SK-N-SH (cell line): ENCODE results near the gene CAPN9. TPM values are rescaled to one million over a fixed set of nuclear protein-coding genes. Genes with fewer than 3 reads are reported as not detected.

ENCODE experiments used
- CTCF ChIA-PET: fragments of 300-600, 350-600 bp; formaldehyde crosslinking; extraction: SDS; loops from one replicate; lab custom pipeline; 2021; lab: Yijun Ruan, JAX
- POLR2A ChIA-PET: fragments of 350-600 bp; sonication (Branson Sonifier 250); formaldehyde crosslinking; extraction: SDS; loops from one replicate; lab custom pipeline; 2020; ENCODE audit warnings: antibody characterized with exemption, inconsistent platforms; lab: Yijun Ruan, JAX
- DNase-seq: peaks from one replicate; pipeline ENCODE4 v3.0.0; 2012
- H2AFZ ChIP-seq: fragments of 200-600 bp; sonication (generic); 2 replicates; pipeline ENCODE4 v1.8.1; 2016; ENCODE audit warnings: antibody characterized with exemption, mild to moderate bottlenecking, low read depth
- H3F3A ChIP-seq: fragments of 200-600 bp; sonication (generic); replicated peaks from 2 replicates; pipeline ENCODE3; 2016; ENCODE audit warnings: antibody characterized with exemption, mild to moderate bottlenecking; ENCODE audit not compliant: insufficient read depth
- H3K27ac ChIP-seq, 2 experiments: fragments of 200-500 bp in 1 of 2; fragments of 200-600 bp in 1 of 2; sonication (Bioruptor generic) in 1 of 2; sonication (generic), shearing (Covaris generic) in 1 of 2; 2 replicates each; pipeline versions ENCODE4 v1.5.1 to v1.6.1; 2014 to 2016; ENCODE audit warnings: low read depth in 2 of 2, inconsistent platforms in 1 of 2, low read length in 1 of 2, mild to moderate bottlenecking in 1 of 2, mixed read lengths in 1 of 2
- H3K27me3 ChIP-seq: fragments of 200-600 bp; sonication (generic), shearing (Covaris generic); 2 replicates; pipeline ENCODE4 v1.6.1; 2016; ENCODE audit warnings: mixed run types; ENCODE audit not compliant: insufficient read depth
- H3K36me3 ChIP-seq, 2 experiments: fragments of 200-500 bp in 1 of 2; fragments of 200-600 bp in 1 of 2; sonication (Bioruptor generic) in 1 of 2; sonication (generic) in 1 of 2; replicated peaks in 1 of 2; 2 replicates each; pipeline versions ENCODE3 to v1.5.1; 2014 to 2016; ENCODE audit warnings: low read length in 1 of 2, mild to moderate bottlenecking in 1 of 2; ENCODE audit not compliant: insufficient read depth in 2 of 2, control insufficient read depth in 1 of 2
- H3K4me1 ChIP-seq, 2 experiments: fragments of 200-500 bp in 1 of 2; fragments of 200-600 bp in 1 of 2; sonication (Bioruptor generic) in 1 of 2; sonication (generic), shearing (Covaris generic) in 1 of 2; 2 replicates each; pipeline versions ENCODE4 v1.5.1 to v1.6.1; 2014 to 2016; ENCODE audit warnings: low read depth in 1 of 2, low read length in 1 of 2, mixed run types in 1 of 2; ENCODE audit not compliant: insufficient read depth in 2 of 2, control insufficient read depth in 1 of 2
- H3K4me2 ChIP-seq: fragments of 200-600 bp; sonication (generic), shearing (Covaris generic); 2 replicates; pipeline ENCODE4 v1.6.1; 2017; ENCODE audit warnings: mixed run types
- H3K4me3 ChIP-seq, 2 experiments: fragments of 200-500 bp in 1 of 2; fragments of 200-600 bp in 1 of 2; sonication (Bioruptor generic) in 1 of 2; sonication (generic), shearing (Covaris generic) in 1 of 2; 2 replicates each; pipeline versions ENCODE4 v1.5.1 to v1.8.1; 2014 to 2016; ENCODE audit warnings: low read depth in 2 of 2, inconsistent platforms in 1 of 2, low read length in 1 of 2, mild to moderate bottlenecking in 1 of 2, mixed read lengths in 1 of 2, moderate library complexity in 1 of 2
- H3K79me2 ChIP-seq: fragments of 200-600 bp; sonication (generic); 2 replicates; pipeline ENCODE4 v1.8.1; 2017; ENCODE audit warnings: mild to moderate bottlenecking; ENCODE audit not compliant: insufficient read depth
- H3K9ac ChIP-seq: fragments of 200-600 bp; sonication (generic); 2 replicates; pipeline ENCODE4 v1.6.1; 2017; ENCODE audit warnings: mixed run types
- H3K9me2 ChIP-seq: fragments of 200-600 bp; sonication (generic); 2 replicates; pipeline ENCODE4 v1.6.1; 2017; ENCODE audit warnings: mixed run types
- H3K9me3 ChIP-seq: fragments of 200-600 bp; sonication (generic); 2 replicates; pipeline ENCODE4 v1.6.1; 2017; ENCODE audit warnings: mixed run types, mild to moderate bottlenecking, moderate library complexity
- H4K20me1 ChIP-seq: fragments of 200-600 bp; sonication (generic); 2 replicates; pipeline ENCODE4 v1.6.1; 2017; ENCODE audit warnings: mild to moderate bottlenecking, mixed run types; ENCODE audit not compliant: insufficient read depth
- CTCF ChIP-seq: fragments of 200-600 bp; sonication (generic); IDR thresholded peaks from 2 replicates; pipeline ENCODE4 v1.6.1; 2017; ENCODE audit warnings: antibody characterized with exemption, mild to moderate bottlenecking, moderate library complexity
- ELF1 ChIP-seq: IDR thresholded peaks from 2 replicates; pipeline ENCODE4 v1.4.0; 2012
- EZH2phosphoT487 ChIP-seq: fragments of 200-600 bp; sonication (generic); IDR thresholded peaks from 2 replicates; pipeline ENCODE4 v1.6.1; 2017; ENCODE audit warnings: low read depth, mixed run types, mild to moderate bottlenecking, antibody characterized with exemption, moderate library complexity, borderline replicate concordance
- FOSL2 ChIP-seq: IDR thresholded peaks from 2 replicates; pipeline ENCODE4 v1.4.0; 2012; ENCODE audit warnings: low read depth, mild to moderate bottlenecking, moderate library complexity, borderline replicate concordance
- FOXJ3 ChIP-seq: sonication (generic); formaldehyde crosslinking; IDR thresholded peaks from 2 replicates; pipeline ENCODE4 v1.5.1; 2020; ENCODE audit warnings: mild to moderate bottlenecking, missing genetic modification reagents
- GABPA ChIP-seq: IDR thresholded peaks from 2 replicates; pipeline ENCODE4 v1.4.0; 2012; ENCODE audit warnings: low read depth, mild to moderate bottlenecking
- IRF3 ChIP-seq: fragments of 150-350 bp; IDR thresholded peaks from 2 replicates; pipeline ENCODE4 v1.6.1; 2016; ENCODE audit warnings: mild to moderate bottlenecking, low read depth, low read length
- JUND ChIP-seq: IDR thresholded peaks from 2 replicates; pipeline ENCODE4 v1.4.0; 2012
- MAX ChIP-seq: IDR thresholded peaks from 2 replicates; pipeline ENCODE4 v1.4.0; 2012; ENCODE audit warnings: low read depth
- MEF2A ChIP-seq: IDR thresholded peaks from 2 replicates; pipeline ENCODE4 v1.4.0; 2012; ENCODE audit warnings: low read depth, borderline replicate concordance
- MXI1 ChIP-seq: IDR thresholded peaks from 2 replicates; pipeline ENCODE4 v1.6.1; 2012; ENCODE audit warnings: mild to moderate bottlenecking, low read depth, low read length, improper control_type of control experiment
- NFIC ChIP-seq: IDR thresholded peaks from 2 replicates; pipeline ENCODE4 v1.4.0; 2012; ENCODE audit warnings: borderline replicate concordance
- NRF1 ChIP-seq: IDR thresholded peaks from 2 replicates; pipeline ENCODE4 v1.6.1; 2012; ENCODE audit warnings: low read depth, mild to moderate bottlenecking, low read length
- PBX3 ChIP-seq: IDR thresholded peaks from 2 replicates; pipeline ENCODE4; 2012
- RAD21 ChIP-seq: IDR thresholded peaks from 2 replicates; pipeline ENCODE4 v1.6.1; 2012; ENCODE audit warnings: mild to moderate bottlenecking, low read length
- REST ChIP-seq: IDR thresholded peaks from 2 replicates; pipeline ENCODE4 v1.6.1; 2012; ENCODE audit warnings: mild to moderate bottlenecking, low read depth, low read length, moderate library complexity
- SIN3A ChIP-seq: IDR thresholded peaks from 2 replicates; pipeline ENCODE4 v1.6.1; 2012; ENCODE audit warnings: low read depth, mild to moderate bottlenecking, low read length, moderate library complexity, borderline replicate concordance
- TAF1 ChIP-seq: IDR thresholded peaks from 2 replicates; pipeline ENCODE4 v1.6.1; 2012; ENCODE audit warnings: low read depth, mild to moderate bottlenecking, low read length, moderate library complexity, borderline replicate concordance
- USF1 ChIP-seq: IDR thresholded peaks from 2 replicates; pipeline ENCODE4 v1.4.0; 2012; ENCODE audit warnings: low read depth, borderline replicate concordance
- YY1 ChIP-seq: IDR thresholded peaks from 2 replicates; pipeline ENCODE4 v1.4.0; 2012; ENCODE audit warnings: low read depth, mild to moderate bottlenecking
- WGBS: methylation state at CpG from one replicate; pipeline ENCODE4 v1.1.6; 2017; ENCODE audit warnings: low lambda C conversion rate; 5-methylcytosine and 5-hydroxymethylcytosine counted together
- polyA plus RNA-seq, 3 experiments: library from polyadenylated mRNA; depleted of rRNA; stranded (reverse); fragments of >200 nt; gene quantifications; 2 replicates each; pipeline ENCODE4 v1.2.3, GENCODE V29; 2012

CAPN9 gene
- polyA plus RNA-seq, 1 of the 3 experiments (the other 2 are of a cell fraction), result not detected

- DNase-seq, result no peak
- Histone ChIP-seq H3K27me3 (no peaks in the 10 kb centered on the region), H3K4me3 (no peak overlapping the region), H3K4me1 (no peaks in the 10 kb centered on the region), H3K9me3 (no peaks in the 10 kb centered on the region), H3K79me2 (no peaks in the 10 kb centered on the region), H4K20me1 (no peaks in the 10 kb centered on the region), H3K9me2 (no peaks in the 10 kb centered on the region), H3K9ac (no peak overlapping the region), H3K4me2 (no peak overlapping the region), H2AFZ (no peak overlapping the region), H3F3A (no peaks in the 10 kb centered on the region), H3K36me3 (no peaks in the 10 kb centered on the region), H3K27ac (no peak overlapping the region)
- POLR2A ChIA-PET, result no interaction called here
- CTCF ChIA-PET, result interaction anchor here (1.9 kb wide), 1 partner anchor 13 kb away, joined by 8 read pairs; no protein-coding TSS in a partner anchor
- WGBS, result 21% methylated on average over 2 of the region's 2 CpGs
- TF ChIP-seq MXI1, result no peak
- no peak for TF ChIP-seq PBX3
- TF ChIP-seq NFIC, result no peak
- no peak for TF ChIP-seq RAD21
- no peak for TF ChIP-seq YY1
- TF ChIP-seq MEF2A, result no peak
- no peak for TF ChIP-seq SIN3A
- TF ChIP-seq EZH2phosphoT487, result no peak
- TF ChIP-seq REST, result no peak
- no peak for TF ChIP-seq USF1
- TF ChIP-seq GABPA, result no peak
- no peak for TF ChIP-seq FOXJ3
- no peak for TF ChIP-seq FOSL2
- TF ChIP-seq TAF1, result no peak
- TF ChIP-seq CTCF, result no peak
- TF ChIP-seq JUND, result no peak
- no peak for TF ChIP-seq NRF1
- TF ChIP-seq MAX, result no peak
- TF ChIP-seq ELF1, result no peak
- TF ChIP-seq IRF3, result no peak
Measured at GRCh38 chr1:230784163-230784562, 37.0 kb downstream of the CAPN9 start.
